Inferior parietal cortex (tissue), 1 donor: ENCODE data around the gene STAP1.
"Not testable (repeated sequence)": the region's sequence is repeated elsewhere in the genome, so short reads cannot be mapped to it uniquely, and the experiment has no call there.

Experiments used
- DNase-seq: peaks from one replicate; pipeline ENCODE4 v3.0.0-alpha.2; 2016; ENCODE audit errors: extremely low spot score

STAP1 gene

DNA sequence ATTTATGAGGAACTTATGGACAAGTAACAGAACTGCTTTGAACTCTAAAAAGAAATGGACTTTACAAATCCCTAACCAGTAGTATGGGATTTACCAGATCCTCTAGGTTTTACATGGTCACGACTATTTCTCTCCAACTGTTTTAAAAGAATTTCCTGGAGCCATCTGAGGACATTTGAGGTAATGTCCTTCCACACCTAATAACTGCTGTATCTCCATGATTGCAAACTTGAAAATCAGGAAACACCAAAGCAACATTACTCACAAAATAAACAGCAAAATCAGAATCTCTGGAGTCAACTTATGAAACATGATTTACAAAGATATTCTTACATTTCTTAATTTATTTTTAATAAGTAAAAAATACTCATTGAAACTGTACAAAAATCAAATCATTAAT lies 58.0 kb downstream of the STAP1 start:
- no peak for DNase-seq

DNA sequence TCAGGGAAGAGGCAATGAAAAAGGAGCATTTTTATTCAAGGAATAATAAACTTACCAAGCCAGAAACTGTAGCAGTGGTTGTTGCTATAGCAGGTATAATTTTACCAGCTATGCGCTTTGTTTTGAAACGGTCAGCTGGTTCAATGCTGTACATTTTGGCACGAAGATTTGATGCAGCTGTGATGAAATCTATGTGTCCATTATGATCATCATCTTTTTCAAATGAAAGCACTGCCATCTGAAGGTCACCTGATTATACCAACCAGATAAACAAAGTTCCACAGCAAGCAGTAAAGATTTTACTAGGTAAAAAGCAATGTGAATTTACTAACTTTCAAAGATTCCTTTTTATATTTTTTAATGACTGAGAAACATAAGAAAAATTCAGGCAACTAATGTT lies 66.4 kb downstream of the STAP1 start:
- no peak for DNase-seq

DNA sequence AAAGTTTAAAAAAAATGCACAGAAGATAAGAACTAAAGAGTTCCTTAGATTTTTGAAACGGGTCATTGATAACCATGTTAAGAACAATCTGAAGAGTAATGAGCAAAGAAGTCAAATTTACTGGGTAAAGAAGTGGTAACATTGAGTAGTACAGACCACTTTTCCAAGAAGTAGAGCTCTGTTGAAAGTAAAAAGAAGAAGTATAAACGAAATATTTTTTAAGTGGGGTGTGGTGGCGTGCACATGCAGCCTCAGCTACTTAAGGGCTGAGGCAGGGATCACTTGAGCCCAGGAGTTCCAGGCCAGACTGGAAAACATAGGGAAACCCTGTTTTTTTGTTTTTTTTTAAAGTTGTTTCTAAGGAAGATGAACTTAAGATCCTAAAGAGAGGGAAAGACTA lies 74.0 kb downstream of the STAP1 start:
- DNase-seq, result no peak

DNA sequence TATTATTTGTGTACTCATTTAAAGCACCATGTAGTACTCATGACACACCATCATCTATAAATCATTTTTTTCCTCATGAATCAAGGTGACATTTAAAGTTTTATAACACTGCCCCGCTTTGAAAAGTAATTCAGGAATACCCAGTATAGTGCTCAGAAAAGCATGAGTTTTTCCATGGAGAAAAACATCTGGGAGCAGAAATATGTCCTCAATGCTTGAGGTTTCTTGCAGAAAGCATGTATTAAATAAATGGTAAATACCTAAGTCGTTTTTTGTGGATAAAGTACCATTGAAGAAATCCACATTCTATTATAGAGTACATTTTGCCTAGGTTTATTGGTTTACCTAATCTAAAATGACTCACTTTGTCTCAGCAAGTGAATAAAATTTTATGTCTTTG lies 76.2 kb downstream of the STAP1 start:
- DNase-seq, result no peak

DNA sequence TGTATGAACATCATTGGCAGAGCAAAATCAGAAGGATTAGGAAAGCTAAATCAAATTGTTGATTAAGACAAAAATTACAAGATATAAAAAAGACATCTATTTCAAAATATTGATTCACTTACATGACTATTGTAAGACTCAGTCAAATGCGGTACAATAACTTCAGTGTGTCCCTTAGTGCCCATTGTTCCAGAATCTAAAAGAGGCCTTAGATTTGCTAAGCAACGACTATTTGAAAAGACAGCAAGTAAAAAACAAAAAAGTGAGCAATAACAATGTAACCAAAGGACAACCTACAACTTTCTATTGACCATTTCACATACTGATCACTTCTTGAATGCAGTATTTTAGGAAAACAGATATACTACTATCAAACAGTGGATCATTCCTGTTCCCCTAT lies 76.8 kb downstream of the STAP1 start:
- no peak for DNase-seq

DNA sequence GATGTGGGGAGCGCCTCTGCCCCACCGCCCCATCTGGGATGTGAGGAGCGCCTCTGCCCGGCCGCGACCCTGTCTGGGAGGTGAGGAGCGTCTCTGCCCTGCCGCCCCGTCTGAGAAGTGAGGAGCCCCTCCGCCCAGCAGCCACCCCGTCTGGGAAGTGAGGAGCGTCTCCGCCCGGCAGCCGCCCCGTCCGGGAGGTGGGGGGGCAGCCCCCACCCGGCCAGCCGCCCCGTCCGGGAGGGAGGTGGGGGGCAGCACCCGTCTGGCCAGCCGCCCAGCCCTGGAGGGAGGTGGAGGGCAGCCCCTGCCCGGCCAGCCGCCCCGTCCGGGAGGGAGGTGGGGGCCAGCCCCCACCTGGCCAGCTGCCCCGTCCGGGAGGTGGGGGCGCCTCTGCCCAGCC lies 78.5 kb downstream of the STAP1 start:
- DNase-seq, result not testable (repeated sequence)

DNA sequence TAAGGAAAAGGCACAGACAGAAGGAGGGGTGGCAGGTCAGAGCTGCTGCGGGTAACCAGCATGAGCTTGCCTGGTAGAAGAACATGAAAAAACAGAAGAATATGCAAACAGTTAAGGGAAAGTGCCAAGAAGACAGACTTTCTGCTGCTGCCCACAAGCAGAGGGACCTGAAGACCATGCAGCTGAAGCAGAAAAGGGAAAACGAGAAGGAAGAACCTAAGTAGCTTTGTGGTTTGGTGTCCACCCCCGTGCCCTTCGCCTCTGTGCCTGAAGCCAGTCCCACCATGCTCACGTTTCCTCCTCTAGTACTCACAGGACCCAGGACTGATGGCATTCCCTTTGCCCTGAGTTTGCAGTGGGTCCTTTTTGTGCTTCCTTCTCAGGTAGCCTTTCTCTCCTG lies 79.6 kb downstream of the STAP1 start:
- DNase-seq, result no peak

DNA sequence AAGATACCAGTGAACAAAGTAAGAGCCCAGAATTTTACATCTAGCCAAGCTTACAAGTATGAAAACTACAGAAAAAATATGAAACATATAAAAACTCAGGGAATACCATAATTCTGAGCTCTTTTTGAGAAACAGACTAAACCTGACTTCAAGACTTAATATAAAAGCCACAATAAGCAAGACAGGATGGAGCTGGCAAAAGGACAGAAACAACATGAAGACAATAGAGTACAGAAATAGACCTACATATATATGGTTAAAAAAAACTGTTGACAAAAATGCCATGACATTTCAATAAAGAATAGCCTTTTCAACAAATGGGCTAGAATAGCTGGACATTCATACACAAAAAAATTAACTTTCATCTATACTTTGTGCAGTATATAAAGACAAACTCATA lies 93.0 kb downstream of the STAP1 start:
- no peak for DNase-seq
